Tongue (tissue), 2 donors: ENCODE measurements around the gene ESRRA. TPM values are rescaled to one million over a fixed set of nuclear protein-coding genes. Genes with fewer than 3 reads are reported as not detected.
"Not testable (repeated sequence)": the region's sequence is repeated elsewhere in the genome, so short reads cannot be mapped to it uniquely, and the experiment has no call there.

Experiments used
- DNase-seq: peaks from one replicate; pipeline ENCODE4 v3.0.0-alpha.2; 2015
- total RNA-seq: library from RNA; depleted of rRNA; stranded (reverse); fragments of >200 nt; gene quantifications from one replicate; pipeline ENCODE4 v1.2.3, GENCODE V29; 2014

Gene ESRRA
- total RNA-seq, 1 donor from 2014 or later: 62.6 TPM

GRCh38 chr11:64314146-64314804 lies 9.0 kb downstream of the ESRRA start:
- no peak for DNase-seq

GRCh38 chr11:64314805-64315561 lies 9.7 kb downstream of the ESRRA start:
- DNase-seq: no peak

- not testable (repeated sequence) for DNase-seq
Observed at GRCh38 chr11:64315667-64316526, 10.6 kb downstream of the ESRRA start.

- DNase-seq: no peak
Observed at GRCh38 chr11:64316672-64317324, 11.5 kb downstream of the ESRRA start.

- DNase-seq: peak; percentile 99
Observed at GRCh38 chr11:64317325-64317960, 12.1 kb downstream of the ESRRA start, which contains the start of gene TRMT112. TSS of gene TRMT112 (minus strand) at chr11:64317559. CDS start at chr11:64317526, 33 bp downstream.

GRCh38 chr11:64317961-64318765 lies 12.8 kb downstream of the ESRRA start, which contains the start of gene PRDX5:
TSS of gene PRDX5 (plus strand) at chr11:64318121. CDS start at chr11:64318216, 95 bp downstream.
- peak; percentile 99 for DNase-seq

- DNase-seq: no peak
Observed at GRCh38 chr11:64318766-64319761, 13.7 kb downstream of the ESRRA start.

GRCh38 chr11:64320556-64320955 lies 15.2 kb downstream of the ESRRA start:
- no peak for DNase-seq

GRCh38 chr11:64321026-64321425 lies 15.7 kb downstream of the ESRRA start:
- DNase-seq: no peak

GRCh38 chr11:64321533-64321932 lies 16.2 kb downstream of the ESRRA start:
- DNase-seq: no peak

GRCh38 chr11:64322925-64323260 lies 17.6 kb downstream of the ESRRA start:
- DNase-seq: no peak

- no peak for DNase-seq
Observed at GRCh38 chr11:64323373-64323772, 18.0 kb downstream of the ESRRA start.

GRCh38 chr11:64323984-64324383 lies 18.7 kb downstream of the ESRRA start:
- DNase-seq: not testable (repeated sequence)

- no peak for DNase-seq
Observed at GRCh38 chr11:64324692-64325469, 19.6 kb downstream of the ESRRA start.

GRCh38 chr11:64327375-64327774 lies 22.1 kb downstream of the ESRRA start:
- DNase-seq: no peak

GRCh38 chr11:64327993-64328392 lies 22.7 kb downstream of the ESRRA start:
- no peak for DNase-seq

GRCh38 chr11:64330888-64331287 lies 25.6 kb downstream of the ESRRA start:
- no peak for DNase-seq

GRCh38 chr11:64331569-64332371 lies 26.4 kb downstream of the ESRRA start:
- DNase-seq: peak; percentile 67
